Measurements from ENCODE around the gene EIF2AK2.

The EIF2AK2 gene

GRCh38 chr2:37104178-37104577 lies 52.6 kb downstream of the EIF2AK2 start:
- Histone ChIP-seq H3K9ac (ENCODE audit: low read depth, low read length, poor library complexity, severe bottlenecking) (no peak overlapping the region), H3K4me1 (ENCODE audit: insufficient read depth, low read length, poor library complexity, severe bottlenecking) (no peaks in the 10 kb centered on the region), H3F3A (ENCODE audit: low read depth) (no peaks in the 10 kb centered on the region), H3K9me3 (ENCODE audit: insufficient read depth, low read depth, low read length) (no peaks in the 10 kb centered on the region), H2AFZ (ENCODE audit: low read length) (no peak overlapping the region), H3K4me2 (ENCODE audit: low read depth, low read length, poor library complexity, severe bottlenecking) (no peak overlapping the region), H3K9me2 (replicated peaks; ENCODE audit: low read depth, low read length) (no peaks in the 10 kb centered on the region), H3K27me3 (ENCODE audit: insufficient read depth, low read length, poor library complexity, severe bottlenecking) (no peaks in the 10 kb centered on the region), H3K36me3 (ENCODE audit: insufficient read depth, low read length) (peaks cover 32% of the 10 kb centered on the region; the same call in 1 of the 2 replicates), H3K4me3 (ENCODE audit: low read length, poor library complexity, severe bottlenecking) (no peak overlapping the region), H3K79me2 (ENCODE audit: insufficient read depth, low read length) (no peaks in the 10 kb centered on the region), H4K20me1 (ENCODE audit: insufficient read depth, low read length, poor library complexity, severe bottlenecking) (no peaks in the 10 kb centered on the region)
- TF ChIP-seq CTCF (conservative IDR thresholded peaks at IDR 0.05; ENCODE audit: low read length) (no peak), EZH2phosphoT487 (IDR thresholded peaks at IDR 0.05; ENCODE audit: borderline replicate concordance) (no peak)

- Histone ChIP-seq H2AFZ (ENCODE audit: low read length) (no peak overlapping the region), H3K9me2 (replicated peaks; ENCODE audit: low read depth, low read length) (no peaks in the 10 kb centered on the region), H3K9me3 (ENCODE audit: insufficient read depth, low read depth, low read length) (no peaks in the 10 kb centered on the region), H3K79me2 (ENCODE audit: insufficient read depth, low read length) (no peaks in the 10 kb centered on the region), H3F3A (ENCODE audit: low read depth) (no peaks in the 10 kb centered on the region), H4K20me1 (ENCODE audit: insufficient read depth, low read length, poor library complexity, severe bottlenecking) (no peaks in the 10 kb centered on the region), H3K4me1 (ENCODE audit: insufficient read depth, low read length, poor library complexity, severe bottlenecking) (no peaks in the 10 kb centered on the region), H3K27me3 (ENCODE audit: insufficient read depth, low read length, poor library complexity, severe bottlenecking) (no peaks in the 10 kb centered on the region), H3K4me3 (ENCODE audit: low read length, poor library complexity, severe bottlenecking) (no peak overlapping the region), H3K9ac (ENCODE audit: low read depth, low read length, poor library complexity, severe bottlenecking) (no peak overlapping the region), H3K36me3 (ENCODE audit: insufficient read depth, low read length) (peaks cover 17% of the 10 kb centered on the region; the same call in 1 of the 2 replicates), H3K4me2 (ENCODE audit: low read depth, low read length, poor library complexity, severe bottlenecking) (no peak overlapping the region)
- no peak for TF ChIP-seq CTCF (conservative IDR thresholded peaks at IDR 0.05; ENCODE audit: low read length)
- no peak for TF ChIP-seq EZH2phosphoT487 (IDR thresholded peaks at IDR 0.05; ENCODE audit: borderline replicate concordance)
Observed at GRCh38 chr2:37102588-37102987, 54.2 kb downstream of the EIF2AK2 start.

- Histone ChIP-seq H3K79me2 (ENCODE audit: insufficient read depth, low read length) (no peaks in the 10 kb centered on the region), H3K27me3 (ENCODE audit: insufficient read depth, low read length, poor library complexity, severe bottlenecking) (no peaks in the 10 kb centered on the region), H3K36me3 (ENCODE audit: insufficient read depth, low read length) (peaks cover 12% of the 10 kb centered on the region; the same call in 1 of the 2 replicates), H3K4me1 (ENCODE audit: insufficient read depth, low read length, poor library complexity, severe bottlenecking) (no peaks in the 10 kb centered on the region), H3K4me3 (ENCODE audit: low read length, poor library complexity, severe bottlenecking) (no peak overlapping the region), H4K20me1 (ENCODE audit: insufficient read depth, low read length, poor library complexity, severe bottlenecking) (no peaks in the 10 kb centered on the region), H3K9ac (ENCODE audit: low read depth, low read length, poor library complexity, severe bottlenecking) (no peak overlapping the region), H3K9me3 (ENCODE audit: insufficient read depth, low read depth, low read length) (no peaks in the 10 kb centered on the region), H3K9me2 (replicated peaks; ENCODE audit: low read depth, low read length) (no peaks in the 10 kb centered on the region), H2AFZ (ENCODE audit: low read length) (no peak overlapping the region), H3K4me2 (ENCODE audit: low read depth, low read length, poor library complexity, severe bottlenecking) (no peak overlapping the region), H3F3A (ENCODE audit: low read depth) (no peaks in the 10 kb centered on the region)
- TF ChIP-seq EZH2phosphoT487 (IDR thresholded peaks at IDR 0.05; ENCODE audit: borderline replicate concordance) (no peak), CTCF (conservative IDR thresholded peaks at IDR 0.05; ENCODE audit: low read length) (no peak)
Observed at GRCh38 chr2:37100054-37100453, 56.7 kb downstream of the EIF2AK2 start.
